T-helper 2 cell treated with Interferon-gamma antibody and Interleukin-4, amounts not matched to agents 5 μg/mL and 100 μg/mL, for 36 hours (primary cell): ENCODE data around the gene SCN9A.

Source experiments
- DNase-seq: peaks from one replicate; pipeline ENCODE4 v3.0.0; 2021; ENCODE audit warnings: low spot score
- H3K27ac Mint-ChIP-seq: one replicate; pipeline ENCODE4 v1.8.0; 2021; ENCODE audit warnings: mild to moderate bottlenecking, mixed read lengths
- H3K27me3 Mint-ChIP-seq: one replicate; pipeline ENCODE4 v1.8.0; 2021; ENCODE audit warnings: low read depth, mixed read lengths
- H3K36me3 Mint-ChIP-seq: one replicate; pipeline ENCODE4 v1.8.0; 2021; ENCODE audit warnings: low read depth, mixed read lengths
- H3K4me1 Mint-ChIP-seq: one replicate; pipeline ENCODE4 v1.8.0; 2021; ENCODE audit warnings: low read depth, mixed read lengths
- H3K4me3 Mint-ChIP-seq: one replicate; pipeline ENCODE4 v1.8.0; 2022; ENCODE audit warnings: mild to moderate bottlenecking, moderate library complexity, mixed read lengths
- H3K9me3 Mint-ChIP-seq: one replicate; pipeline ENCODE4 v1.8.0; 2021; ENCODE audit warnings: mixed read lengths

SCN9A gene

GRCh38 chr2:166184789-166185188 is 191.0 kb downstream of the SCN9A start:
- Mint-ChIP-seq H3K27me3 (peaks cover 2% of the 10 kb centered on the region), H3K4me1 (no peaks in the 10 kb centered on the region), H3K27ac (no peak overlapping the region), H3K36me3 (no peaks in the 10 kb centered on the region), H3K9me3 (no peaks in the 10 kb centered on the region), H3K4me3 (no peak overlapping the region)
- no peak for DNase-seq

GRCh38 chr2:166181813-166182154 is 194.0 kb downstream of the SCN9A start:
- H3K36me3 Mint-ChIP-seq, result no peaks in the 10 kb centered on the region
- H3K4me1 Mint-ChIP-seq, result no peaks in the 10 kb centered on the region
- H3K27ac Mint-ChIP-seq, result no peak overlapping the region
- H3K9me3 Mint-ChIP-seq, result no peaks in the 10 kb centered on the region
- no peak overlapping the region for H3K4me3 Mint-ChIP-seq
- peaks cover 2% of the 10 kb centered on the region for H3K27me3 Mint-ChIP-seq
- DNase-seq, result no peak

- Mint-ChIP-seq H3K27me3 (peaks cover 2% of the 10 kb centered on the region), H3K36me3 (no peaks in the 10 kb centered on the region), H3K9me3 (no peaks in the 10 kb centered on the region), H3K4me3 (no peak overlapping the region), H3K27ac (no peak overlapping the region), H3K4me1 (no peaks in the 10 kb centered on the region)
- no peak for DNase-seq
These were observed 194.6 kb downstream of the SCN9A start for GRCh38 chr2:166180951-166181812.

GRCh38 chr2:166179201-166179600 is 196.5 kb downstream of the SCN9A start:
- Mint-ChIP-seq H3K9me3 (no peaks in the 10 kb centered on the region), H3K27me3 (no peaks in the 10 kb centered on the region), H3K4me3 (no peak overlapping the region), H3K36me3 (no peaks in the 10 kb centered on the region), H3K4me1 (no peaks in the 10 kb centered on the region), H3K27ac (no peak overlapping the region)
- DNase-seq, result no peak

GRCh38 chr2:166173263-166173662 is 202.5 kb downstream of the SCN9A start:
- Mint-ChIP-seq H3K27ac (no peak overlapping the region), H3K9me3 (no peaks in the 10 kb centered on the region), H3K36me3 (no peaks in the 10 kb centered on the region), H3K4me1 (no peaks in the 10 kb centered on the region), H3K4me3 (no peak overlapping the region), H3K27me3 (peaks cover 5% of the 10 kb centered on the region)
- no peak for DNase-seq

GRCh38 chr2:166171216-166171615 is 204.5 kb downstream of the SCN9A start:
- H3K27ac Mint-ChIP-seq, result no peak overlapping the region
- peaks cover 7% of the 10 kb centered on the region for H3K27me3 Mint-ChIP-seq
- H3K4me1 Mint-ChIP-seq, result no peaks in the 10 kb centered on the region
- H3K36me3 Mint-ChIP-seq, result no peaks in the 10 kb centered on the region
- H3K4me3 Mint-ChIP-seq, result no peak overlapping the region
- DNase-seq, result no peak
- H3K9me3 Mint-ChIP-seq, result no peaks in the 10 kb centered on the region

GRCh38 chr2:166170356-166170755 is 205.4 kb downstream of the SCN9A start:
- no peak for DNase-seq
- no peak overlapping the region for H3K27ac Mint-ChIP-seq
- H3K27me3 Mint-ChIP-seq, result peaks cover 7% of the 10 kb centered on the region
- H3K9me3 Mint-ChIP-seq, result no peaks in the 10 kb centered on the region
- no peak overlapping the region for H3K4me3 Mint-ChIP-seq
- H3K4me1 Mint-ChIP-seq, result no peaks in the 10 kb centered on the region
- H3K36me3 Mint-ChIP-seq, result no peaks in the 10 kb centered on the region

- Mint-ChIP-seq H3K4me1 (no peaks in the 10 kb centered on the region), H3K4me3 (no peak overlapping the region), H3K27ac (no peak overlapping the region), H3K27me3 (peaks cover 7% of the 10 kb centered on the region), H3K36me3 (no peaks in the 10 kb centered on the region), H3K9me3 (no peaks in the 10 kb centered on the region)
- DNase-seq, result no peak
These were observed 208.3 kb downstream of the SCN9A start for GRCh38 chr2:166167449-166167848.

GRCh38 chr2:166163775-166164174 is 212.0 kb downstream of the SCN9A start:
- no peak for DNase-seq
- Mint-ChIP-seq H3K4me3 (no peak overlapping the region), H3K9me3 (no peaks in the 10 kb centered on the region), H3K27ac (no peak overlapping the region), H3K4me1 (no peaks in the 10 kb centered on the region), H3K36me3 (no peaks in the 10 kb centered on the region), H3K27me3 (peaks cover 3% of the 10 kb centered on the region)

- DNase-seq, result no peak
- no peaks in the 10 kb centered on the region for H3K36me3 Mint-ChIP-seq
- H3K4me3 Mint-ChIP-seq, result no peak overlapping the region
- H3K9me3 Mint-ChIP-seq, result no peaks in the 10 kb centered on the region
- no peak overlapping the region for H3K27ac Mint-ChIP-seq
- no peaks in the 10 kb centered on the region for H3K4me1 Mint-ChIP-seq
- no peaks in the 10 kb centered on the region for H3K27me3 Mint-ChIP-seq
These were observed 217.2 kb downstream of the SCN9A start for GRCh38 chr2:166158546-166158945.

GRCh38 chr2:166157578-166157977 is 218.2 kb downstream of the SCN9A start:
- H3K36me3 Mint-ChIP-seq, result no peaks in the 10 kb centered on the region
- H3K27ac Mint-ChIP-seq, result no peak overlapping the region
- no peaks in the 10 kb centered on the region for H3K4me1 Mint-ChIP-seq
- H3K9me3 Mint-ChIP-seq, result no peaks in the 10 kb centered on the region
- no peaks in the 10 kb centered on the region for H3K27me3 Mint-ChIP-seq
- no peak for DNase-seq
- H3K4me3 Mint-ChIP-seq, result no peak overlapping the region

GRCh38 chr2:166156985-166157490 is 218.7 kb downstream of the SCN9A start:
- Mint-ChIP-seq H3K4me1 (no peaks in the 10 kb centered on the region), H3K27ac (no peak overlapping the region), H3K9me3 (no peaks in the 10 kb centered on the region), H3K4me3 (no peak overlapping the region), H3K27me3 (no peaks in the 10 kb centered on the region), H3K36me3 (no peaks in the 10 kb centered on the region)
- DNase-seq, result no peak

GRCh38 chr2:166155589-166155988 is 220.2 kb downstream of the SCN9A start:
- Mint-ChIP-seq H3K9me3 (no peaks in the 10 kb centered on the region), H3K27me3 (no peaks in the 10 kb centered on the region), H3K36me3 (no peaks in the 10 kb centered on the region), H3K27ac (no peak overlapping the region), H3K4me1 (no peaks in the 10 kb centered on the region), H3K4me3 (no peak overlapping the region)
- no peak for DNase-seq

- Mint-ChIP-seq H3K4me1 (no peaks in the 10 kb centered on the region), H3K27ac (no peak overlapping the region), H3K27me3 (no peaks in the 10 kb centered on the region), H3K4me3 (no peak overlapping the region), H3K36me3 (no peaks in the 10 kb centered on the region), H3K9me3 (no peaks in the 10 kb centered on the region)
- DNase-seq, result no peak
These were observed 220.9 kb downstream of the SCN9A start for GRCh38 chr2:166154685-166155338.
